Tibial nerve (tissue), 4 donors: ENCODE measurements around the gene CYTH4.
A peak's percentile ranks its signal among the peaks of the same experiment; 100 is the strongest.

ENCODE experiments used
- CTCF ChIP-seq, 5 experiments: fragments of 200-600 bp in 3 of 5; fragments of 450-650 bp in 2 of 5; sonication (generic) in 3 of 5; IDR thresholded peaks; one replicate each; pipeline ENCODE4 v1.5.1; 2016 to 2019; ENCODE audit warnings: antibody characterized with exemption in 5 of 5, mild to moderate bottlenecking in 3 of 5, moderate library complexity in 2 of 5
- EP300 ChIP-seq, 2 donors: sonication (generic); formaldehyde crosslinking; IDR thresholded peaks; one replicate each; pipeline ENCODE4 v1.6.1; 2017; ENCODE audit warnings: antibody characterized with exemption in 2 of 2, mild to moderate bottlenecking in 1 of 2
- POLR2A ChIP-seq, 2 donors: fragments of 450-650 bp; IDR thresholded peaks; one replicate each; pipeline ENCODE4 v1.6.1; 2017; ENCODE audit warnings: antibody characterized with exemption in 2 of 2, mild to moderate bottlenecking in 2 of 2, moderate library complexity in 2 of 2

- TF ChIP-seq CTCF (IDR thresholded peaks at IDR 0.05) = peak; percentile 58 to 70 (median 69)
- no peak for TF ChIP-seq POLR2A (IDR thresholded peaks at IDR 0.05)
- no peak for TF ChIP-seq EP300 (IDR thresholded peaks at IDR 0.05)
These were observed 15.1 kb upstream of the CYTH4 start for GRCh38 chr22:37267135-37267587.
